K562 (cell line): ENCODE measurements around the gene DESI2. TPM values are rescaled to one million over a fixed set of nuclear protein-coding genes. Genes with fewer than 3 reads are reported as not detected.

Source experiments
- BRF1 ChIP-seq: IDR thresholded peaks from 3 replicates; pipeline ENCODE4 v1.6.1; 2011; ENCODE audit warnings: borderline replicate concordance, mild to moderate bottlenecking; ENCODE audit not compliant: insufficient read length; ENCODE audit errors: extremely low read depth
- CHAMP1 ChIP-seq: fragments of 450-650 bp; IDR thresholded peaks from 2 replicates; pipeline ENCODE4 v1.6.1; 2016; ENCODE audit warnings: mild to moderate bottlenecking
- KLF13 ChIP-seq: fragments of 450-650 bp; IDR thresholded peaks from 2 replicates; pipeline ENCODE4 v1.6.1; 2016; ENCODE audit warnings: missing genetic modification characterization, low read depth, mild to moderate bottlenecking, missing compliant biosample characterization, moderate library complexity, borderline replicate concordance
- KLF6 ChIP-seq: fragments of 250-450 bp; sonication (Bioruptor Pico); IDR thresholded peaks from 2 replicates; pipeline ENCODE4 v1.4.0; 2020; ENCODE audit warnings: mild to moderate bottlenecking, moderate library complexity, borderline replicate concordance
- MIER1 ChIP-seq: fragments of 450-650 bp; IDR thresholded peaks from 2 replicates; pipeline ENCODE4 v1.6.1; 2016; ENCODE audit warnings: antibody characterized with exemption, mild to moderate bottlenecking, low read depth
- RBM15 ChIP-seq: fragments of 200-400 bp; formaldehyde crosslinking; IDR thresholded peaks from 2 replicates; pipeline ENCODE4 v1.6.1; 2018; ENCODE audit warnings: mild to moderate bottlenecking, low read length, moderate library complexity; ENCODE audit not compliant: insufficient read depth
- RBM34 ChIP-seq: fragments of 200-400 bp; formaldehyde crosslinking; IDR thresholded peaks from 2 replicates; pipeline ENCODE4 v1.6.1; 2018; ENCODE audit warnings: low read length, borderline replicate concordance; ENCODE audit not compliant: insufficient read depth
- ZBTB2 ChIP-seq: fragments of 450-650 bp; IDR thresholded peaks from 2 replicates; pipeline ENCODE4 v1.6.1; 2016; ENCODE audit warnings: antibody characterized with exemption
- polyA plus RNA-seq, 8 experiments: library from polyadenylated mRNA; depleted of rRNA in 4 of 8; stranded (reverse) in 5 of 8; unstranded in 3 of 8; fragments of >200 nt; fragmentation: Nextera tagmentation in 2 of 8; fragmentation: Illumina TruSeq in 1 of 8; extraction: Ambion mirVana in 2 of 8; extraction: Trizol in 1 of 8; gene quantifications; 2 replicates each; pipeline versions ENCODE4 v1.2.1 to v1.2.3, GENCODE V29; 2011 to 2014; ENCODE audit warnings: inconsistent platforms in 1 of 8, missing spikeins in 1 of 8
- total RNA-seq, 7 experiments: library from RNA; depleted of rRNA in 6 of 7; stranded (reverse); fragments of >200 nt in 6 of 7; fragmentation: Illumina TruSeq in 2 of 7; extraction: Trizol in 2 of 7; gene quantifications; 2 replicates each; pipeline versions ENCODE4 v1.2.1 to v1.2.3, GENCODE V29; 2011 to 2021; ENCODE audit warnings: low replicate concordance in 1 of 7

DESI2 gene
- total and polyA plus RNA-seq, 9 of the 15 experiments (the other 6 are each of a cell fraction or from before 2014, with no cell fraction given), result 17.4 to 59.4 (median 38.4) TPM

- TF ChIP-seq ZBTB2 (no peak), BRF1 (no peak), RBM15 (no peak), KLF13 (tag) (no peak), CHAMP1 (no peak), KLF6 (CRISPR knock-in tag) (no peak), RBM34 (no peak), MIER1 (no peak)
Observed at GRCh38 chr1:244755673-244756072, 102.7 kb downstream of the DESI2 start (continued).
